Upper lobe of left lung (tissue), 6 donors: Measurements from ENCODE around the gene ANO6. TPM values are rescaled to one million over a fixed set of nuclear protein-coding genes. Genes with fewer than 3 reads are reported as not detected.

Experiments used
- ATAC-seq, 2 donors: fragments of 200-7000 bp; cut with Tn5 transposase; one replicate each; pipeline ENCODE4 v1.9.1; 2022; ENCODE audit warnings: mild to moderate bottlenecking in 2 of 2, moderate library complexity in 2 of 2; ENCODE audit not compliant: low FRiP score in 2 of 2
- DNase-seq, 2 donors: peaks; one replicate each; pipeline ENCODE4 v3.0.0-alpha.2; 2019 to 2020
- H3K27ac ChIP-seq, 4 donors: fragments of 200-600 bp; sonication (generic); one replicate each; pipeline ENCODE4 v1.5.1; 2016 to 2019
- H3K27me3 ChIP-seq, 4 donors: fragments of 200-600 bp; sonication (generic); one replicate each; pipeline ENCODE4 v1.5.1; 2017 to 2019
- H3K36me3 ChIP-seq, 4 donors: fragments of 200-600 bp; sonication (generic); one replicate each; pipeline ENCODE4 v1.5.1; 2016 to 2019
- H3K4me1 ChIP-seq, 4 donors: fragments of 200-600 bp; sonication (generic); one replicate each; pipeline ENCODE4 v1.5.1; 2018 to 2019
- H3K4me3 ChIP-seq, 4 donors: fragments of 200-600 bp; sonication (generic); one replicate each; pipeline ENCODE4 v1.5.1; 2017 to 2019; ENCODE audit warnings: mild to moderate bottlenecking in 2 of 4, moderate library complexity in 1 of 4
- H3K9me3 ChIP-seq, 4 donors: fragments of 200-600 bp; sonication (generic); one replicate each; pipeline ENCODE4 v1.5.1; 2018 to 2019
- EP300 ChIP-seq, 4 donors: sonication (generic); formaldehyde crosslinking; IDR thresholded peaks; one replicate each; pipeline ENCODE4 v1.5.1; 2017; ENCODE audit warnings: antibody characterized with exemption in 4 of 4, control low read depth in 2 of 4
- POLR2A ChIP-seq, 4 donors: fragments of 450-650 bp; IDR thresholded peaks; one replicate each; pipeline ENCODE4 v1.5.1; 2016 to 2017; ENCODE audit warnings: antibody characterized with exemption in 4 of 4, mild to moderate bottlenecking in 2 of 4
- POLR2AphosphoS5 ChIP-seq, 2 donors: sonication (generic); formaldehyde crosslinking; IDR thresholded peaks; one replicate each; pipeline ENCODE4 v1.5.1; 2017; ENCODE audit warnings: antibody characterized with exemption in 2 of 2
- WGBS, 2 donors: methylation state at CpG; one replicate each; pipeline ENCODE4 v1.1.5; 2017 to 2018; 5-methylcytosine and 5-hydroxymethylcytosine counted together
- total RNA-seq, 6 donors: library from RNA; depleted of rRNA in 4 of 6; stranded (reverse); fragments of >200 nt in 4 of 6; gene quantifications; one replicate each; pipeline versions ENCODE4 v1.1.0 to v1.2.1, GENCODE V29; 2016 to 2021
- TF ChIP-seq, protein P1 (sequence below), 6 experiments: fragments of 450-650 bp in 4 of 6; fragments of 200-600 bp in 2 of 6; sonication (generic) in 2 of 6; IDR thresholded peaks; one replicate each; pipeline ENCODE4 v1.5.1; 2016 to 2019; ENCODE audit warnings: antibody characterized with exemption in 6 of 6
- donor health status: DM: no; HTN: no; CAD: no; lungs with moderate emphysema.
- donor health status: DM: no; HTN: yes; CAD: no; lungs with severe emphysema.

ANO6 gene
- total RNA-seq, 6 donors from 2014 or later = 26.2 to 83.7 (median 57.9) TPM

DNA sequence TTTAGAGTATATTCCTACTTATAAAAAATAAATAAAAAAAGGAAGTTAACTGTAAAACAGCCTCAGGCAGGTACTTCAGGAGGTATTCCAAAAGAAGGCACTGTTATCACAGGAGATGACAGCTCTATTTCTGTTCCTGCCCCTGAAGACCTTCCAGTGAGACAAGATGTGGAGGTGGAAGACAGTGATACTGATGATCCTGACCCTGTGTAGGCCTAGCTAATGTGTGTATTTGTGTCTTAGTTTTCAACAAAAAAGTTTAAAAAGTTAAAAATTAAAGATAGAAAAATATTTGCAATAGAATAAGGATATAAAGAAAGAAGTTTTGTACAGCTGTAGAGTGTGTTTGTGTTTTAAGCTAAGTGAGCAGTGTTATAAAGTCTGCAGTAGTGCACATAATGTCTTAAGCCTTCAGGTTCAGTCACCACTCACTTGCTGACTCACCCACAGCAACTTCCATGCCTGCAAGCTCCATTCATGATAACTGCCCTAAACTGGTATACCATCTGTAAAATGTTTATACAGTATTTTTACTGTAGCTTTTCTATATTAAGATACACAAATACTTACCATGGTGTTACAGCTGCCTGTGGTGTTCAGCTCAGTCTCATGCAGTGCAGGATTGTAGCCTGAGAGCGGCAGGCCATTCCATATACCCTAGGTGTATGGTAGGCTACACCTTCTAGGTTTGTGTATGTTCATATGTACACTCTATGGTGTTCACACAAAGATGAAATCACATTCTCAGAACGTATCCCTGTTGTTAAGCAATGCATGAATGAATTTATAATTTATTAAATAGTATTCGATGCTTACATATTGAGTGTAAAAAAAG lies 121.1 kb downstream of the ANO6 start:
- 96% methylated on average over 3 of the region's 3 CpGs for WGBS, 2 donors
- Histone ChIP-seq H3K36me3 (peaks cover 0 to 9% (median 2%) of the 10 kb centered on the region in 4 donors), H3K4me1 (peaks cover 0 to 4% (median 0%) of the 10 kb centered on the region in 4 donors), H3K9me3 (no peaks in the 10 kb centered on the region), H3K27me3 (no peaks in the 10 kb centered on the region), H3K27ac (no peak overlapping the region), H3K4me3 (no peak overlapping the region)
- ATAC-seq (no peak), DNase-seq (no peak)
- TF ChIP-seq EP300 (IDR thresholded peaks at IDR 0.05) (no peak), POLR2A (IDR thresholded peaks at IDR 0.05) (no peak), POLR2AphosphoS5 (IDR thresholded peaks at IDR 0.05) (no peak)
- TF ChIP-seq, protein P1, sequence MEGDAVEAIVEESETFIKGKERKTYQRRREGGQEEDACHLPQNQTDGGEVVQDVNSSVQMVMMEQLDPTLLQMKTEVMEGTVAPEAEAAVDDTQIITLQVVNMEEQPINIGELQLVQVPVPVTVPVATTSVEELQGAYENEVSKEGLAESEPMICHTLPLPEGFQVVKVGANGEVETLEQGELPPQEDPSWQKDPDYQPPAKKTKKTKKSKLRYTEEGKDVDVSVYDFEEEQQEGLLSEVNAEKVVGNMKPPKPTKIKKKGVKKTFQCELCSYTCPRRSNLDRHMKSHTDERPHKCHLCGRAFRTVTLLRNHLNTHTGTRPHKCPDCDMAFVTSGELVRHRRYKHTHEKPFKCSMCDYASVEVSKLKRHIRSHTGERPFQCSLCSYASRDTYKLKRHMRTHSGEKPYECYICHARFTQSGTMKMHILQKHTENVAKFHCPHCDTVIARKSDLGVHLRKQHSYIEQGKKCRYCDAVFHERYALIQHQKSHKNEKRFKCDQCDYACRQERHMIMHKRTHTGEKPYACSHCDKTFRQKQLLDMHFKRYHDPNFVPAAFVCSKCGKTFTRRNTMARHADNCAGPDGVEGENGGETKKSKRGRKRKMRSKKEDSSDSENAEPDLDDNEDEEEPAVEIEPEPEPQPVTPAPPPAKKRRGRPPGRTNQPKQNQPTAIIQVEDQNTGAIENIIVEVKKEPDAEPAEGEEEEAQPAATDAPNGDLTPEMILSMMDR (IDR thresholded peaks at IDR 0.05) = no peak

DNA sequence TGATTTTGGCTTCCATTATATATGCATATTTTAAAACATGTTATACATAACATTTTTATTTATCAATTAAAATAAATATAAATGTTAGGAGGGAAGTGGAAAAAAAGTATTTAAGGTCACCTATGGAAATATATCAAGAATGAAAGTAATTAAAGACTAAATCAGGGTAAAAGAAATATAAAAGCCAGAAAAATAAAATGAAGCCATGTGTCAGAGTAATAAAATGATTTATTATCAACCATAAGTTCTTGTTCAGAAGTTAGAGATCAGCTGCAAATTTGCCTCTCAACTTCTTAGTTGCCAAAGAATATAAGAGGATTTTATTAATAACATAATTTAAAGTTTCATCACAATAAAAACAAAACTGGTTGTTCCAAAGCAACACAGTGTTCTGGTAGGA lies 121.9 kb downstream of the ANO6 start:
- Histone ChIP-seq H3K9me3 (no peaks in the 10 kb centered on the region), H3K4me3 (no peak overlapping the region), H3K4me1 (peaks cover 0 to 4% (median 0%) of the 10 kb centered on the region in 4 donors), H3K36me3 (peaks cover 0 to under 1% (median 0%) of the 10 kb centered on the region in 4 donors), H3K27me3 (no peaks in the 10 kb centered on the region), H3K27ac (no peak overlapping the region)
- no peak for ATAC-seq
- no peak for TF ChIP-seq POLR2A (IDR thresholded peaks at IDR 0.05)
- no peak for DNase-seq

DNA sequence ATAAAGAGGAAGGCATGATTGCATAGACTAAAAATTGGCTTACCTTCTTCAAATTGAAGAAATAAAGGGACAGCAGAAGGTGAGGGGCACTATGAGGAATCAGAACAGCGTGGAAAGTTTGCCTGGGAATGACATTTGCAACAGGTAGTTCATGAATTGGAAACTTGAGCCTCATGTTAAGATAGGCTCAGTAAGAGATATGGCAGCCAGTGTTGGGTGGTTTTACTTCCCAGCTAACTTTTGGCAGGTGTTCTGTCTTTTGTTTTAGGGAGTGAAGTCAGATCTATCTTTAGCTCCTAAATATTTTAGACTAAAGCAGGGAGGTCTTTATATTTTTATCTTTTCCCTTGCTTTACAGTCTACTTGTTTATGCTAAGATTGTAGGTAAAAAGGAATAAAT lies 122.4 kb downstream of the ANO6 start:
- WGBS, 2 donors = 86 to 100% methylated on average over 1 of the region's 1 CpG
- ATAC-seq = no peak

DNA sequence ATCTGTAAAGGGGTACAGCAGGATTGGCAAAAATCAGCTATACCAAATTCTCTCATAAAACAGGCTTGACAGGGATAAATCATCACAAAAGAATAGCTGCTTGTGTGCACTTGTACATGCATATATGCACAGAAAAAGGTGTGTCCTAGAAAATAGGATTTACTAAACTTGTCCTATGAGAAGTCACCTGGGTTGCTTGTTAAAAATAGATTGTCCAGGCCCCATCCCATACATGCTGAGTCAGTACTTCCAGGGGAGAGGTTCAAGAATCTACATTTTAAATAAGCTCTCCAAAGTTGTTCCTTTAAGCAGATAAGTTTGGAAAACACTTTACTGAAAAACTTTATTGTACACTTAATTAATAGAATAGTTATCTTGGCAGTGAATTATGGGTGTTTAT lies 123.1 kb downstream of the ANO6 start:
- no peak for DNase-seq
- H3K27me3 ChIP-seq = no peaks in the 10 kb centered on the region
- H3K36me3 ChIP-seq = peaks cover 0 to 2% (median 0%) of the 10 kb centered on the region in 4 donors
- H3K4me3 ChIP-seq = no peak overlapping the region
- H3K27ac ChIP-seq = no peak overlapping the region
- no peaks in the 10 kb centered on the region for H3K9me3 ChIP-seq
- TF ChIP-seq, protein P1 (IDR thresholded peaks at IDR 0.05) = no peak
- TF ChIP-seq EP300 (IDR thresholded peaks at IDR 0.05) (no peak), POLR2A (IDR thresholded peaks at IDR 0.05) (no peak), POLR2AphosphoS5 (IDR thresholded peaks at IDR 0.05) (no peak)
- no peak for ATAC-seq
- H3K4me1 ChIP-seq = peaks cover 0 to 4% (median 0%) of the 10 kb centered on the region in 4 donors

More for the DNA sequence above, 122.4 kb downstream of the ANO6 start:
- H3K9me3 ChIP-seq = no peaks in the 10 kb centered on the region
- H3K36me3 ChIP-seq = no peaks in the 10 kb centered on the region
- no peak for DNase-seq
- H3K4me3 ChIP-seq = no peak overlapping the region
- H3K27ac ChIP-seq = no peak overlapping the region
- H3K27me3 ChIP-seq = no peaks in the 10 kb centered on the region
- H3K4me1 ChIP-seq = peaks cover 0 to 4% (median 0%) of the 10 kb centered on the region in 4 donors
- TF ChIP-seq EP300 (IDR thresholded peaks at IDR 0.05) (no peak), POLR2A (IDR thresholded peaks at IDR 0.05) (no peak), POLR2AphosphoS5 (IDR thresholded peaks at IDR 0.05) (no peak)
- TF ChIP-seq, protein P1 (IDR thresholded peaks at IDR 0.05) = no peak

DNA sequence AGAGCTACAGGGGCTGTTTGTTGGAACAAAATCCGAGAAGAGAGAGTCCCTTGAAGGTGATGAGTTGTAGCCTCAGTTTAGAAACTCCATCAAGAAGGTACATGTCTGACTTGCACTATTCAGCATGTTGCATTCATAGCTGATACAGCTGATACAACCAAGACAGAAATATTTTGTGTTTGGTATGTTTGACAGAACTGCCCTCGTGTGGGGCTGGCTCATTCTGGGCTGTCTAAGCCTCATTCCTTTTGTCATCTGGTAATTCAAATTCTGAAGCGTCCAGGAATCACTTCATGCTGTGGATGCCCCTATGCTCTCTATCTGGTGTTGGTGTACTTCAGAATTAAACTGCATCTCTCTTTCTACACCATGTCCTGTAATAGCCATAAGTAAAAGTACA lies 126.3 kb downstream of the ANO6 start:
- ATAC-seq = no peak
- no peak for DNase-seq
- Histone ChIP-seq H3K9me3 (no peaks in the 10 kb centered on the region), H3K4me1 (peaks cover 0 to 4% (median 0%) of the 10 kb centered on the region in 4 donors), H3K4me3 (no peak overlapping the region), H3K36me3 (peaks cover 0 to 9% (median 1%) of the 10 kb centered on the region in 4 donors), H3K27ac (no peak overlapping the region), H3K27me3 (no peaks in the 10 kb centered on the region)
- 61 to 81% methylated on average over 3 of the region's 3 CpGs for WGBS, 2 donors
- TF ChIP-seq, protein P1 (IDR thresholded peaks at IDR 0.05) = no peak
- TF ChIP-seq POLR2AphosphoS5 (IDR thresholded peaks at IDR 0.05) (no peak), EP300 (IDR thresholded peaks at IDR 0.05) (no peak), POLR2A (IDR thresholded peaks at IDR 0.05) (no peak)
